GM18907 (cell line): Measurements from ENCODE around the gene PSMB1.
"Not testable (repeated sequence)": the region's sequence is repeated elsewhere in the genome, so short reads cannot be mapped to it uniquely, and the experiment has no call there.

ENCODE experiments used
- ATAC-seq: cut with Tn5 transposase; IDR thresholded peaks from one replicate; pipeline ENCODE4 v1.9.1; 2021; ENCODE audit warnings: mild to moderate bottlenecking, moderate library complexity; ENCODE audit not compliant: unreplicated experiment

The PSMB1 gene

DNA sequence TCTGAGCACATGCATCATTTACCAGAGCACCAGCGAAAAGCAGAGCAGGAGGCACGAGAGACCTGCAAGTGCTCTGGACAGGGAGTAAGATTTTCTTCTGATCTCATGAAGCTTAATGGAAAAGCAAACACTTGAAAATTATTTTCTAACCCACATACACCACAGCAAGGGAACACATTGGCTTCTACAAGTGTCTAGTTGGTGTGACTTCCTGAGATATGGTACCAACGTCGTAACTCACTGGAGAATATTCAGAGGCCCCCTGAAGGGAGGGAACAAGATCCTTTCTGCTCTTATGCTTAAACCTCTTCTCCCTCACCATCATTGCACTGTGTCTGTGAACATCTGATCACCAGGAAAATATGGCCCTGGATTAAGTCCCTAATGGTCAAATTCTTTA, 48.6 kb downstream of the PSMB1 start:
- ATAC-seq, result no peak

DNA sequence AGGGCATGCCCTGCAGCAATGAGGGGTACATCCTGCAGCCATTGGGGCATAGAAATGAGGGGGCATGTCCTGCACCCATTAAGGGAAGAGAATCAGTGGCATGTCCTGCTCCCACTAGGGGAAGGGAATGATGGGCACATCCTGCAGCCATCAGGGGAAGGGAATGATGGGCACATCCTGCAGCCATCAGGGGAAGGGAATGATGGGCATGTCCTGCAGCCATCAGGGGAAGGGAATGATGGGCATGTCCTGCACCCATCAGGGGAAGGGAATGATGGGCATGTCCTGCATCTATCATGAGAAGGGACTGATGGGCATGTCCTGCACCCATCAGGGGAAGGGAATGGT, 49.7 kb downstream of the PSMB1 start:
- ATAC-seq, result no peak

DNA sequence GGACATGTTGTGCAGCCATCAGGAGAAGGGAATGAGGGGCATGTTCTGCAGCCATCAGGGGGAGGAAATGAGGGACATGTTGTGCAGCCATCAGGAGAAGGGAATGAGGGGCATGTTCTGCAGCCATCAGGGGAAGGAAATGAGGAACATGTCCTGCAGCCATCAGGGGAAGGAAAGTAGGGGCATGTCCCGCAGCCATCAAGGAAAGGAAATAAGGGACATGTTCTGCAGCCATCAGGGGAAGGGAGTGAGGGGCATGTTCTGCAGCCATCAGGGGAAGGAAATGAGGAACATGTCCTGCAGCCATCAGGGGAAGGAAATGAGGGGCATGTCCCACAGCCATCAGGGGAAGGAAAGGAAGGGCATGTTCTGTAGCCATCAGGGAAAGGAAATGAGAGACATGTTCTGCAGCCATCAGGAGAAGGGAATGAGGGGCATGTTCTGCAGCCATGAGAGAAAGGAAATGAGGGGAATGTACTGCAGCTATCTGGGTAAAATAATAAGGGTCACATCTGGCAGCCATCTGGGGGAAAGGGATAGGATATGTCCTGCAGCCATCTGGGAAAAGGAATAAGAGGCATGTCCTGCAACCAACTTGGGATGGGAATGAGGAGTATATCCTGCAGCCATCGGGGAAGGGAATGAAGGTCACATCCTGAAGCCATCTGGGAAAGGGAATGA, 50.2 kb downstream of the PSMB1 start:
- not testable (repeated sequence) for ATAC-seq

DNA sequence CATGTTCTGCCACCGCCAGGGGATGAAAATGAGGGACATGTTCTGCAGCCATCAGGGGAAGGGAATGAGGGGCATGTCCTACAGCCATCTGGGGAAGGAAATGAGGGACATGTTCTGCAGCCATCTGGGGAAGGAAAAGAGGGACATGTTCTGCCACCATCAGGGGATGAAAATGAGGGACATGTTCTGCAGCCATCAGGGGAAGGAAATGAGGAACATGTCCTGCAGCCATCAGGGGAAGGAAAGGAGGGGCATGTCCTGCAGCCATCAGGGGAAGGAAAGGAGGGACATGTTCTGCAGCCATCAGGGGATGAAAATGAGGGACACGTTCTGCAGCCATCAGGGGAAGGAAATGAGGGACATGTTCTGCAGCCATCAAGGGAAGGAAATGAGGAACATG, 50.8 kb downstream of the PSMB1 start:
- not testable (repeated sequence) for ATAC-seq

DNA sequence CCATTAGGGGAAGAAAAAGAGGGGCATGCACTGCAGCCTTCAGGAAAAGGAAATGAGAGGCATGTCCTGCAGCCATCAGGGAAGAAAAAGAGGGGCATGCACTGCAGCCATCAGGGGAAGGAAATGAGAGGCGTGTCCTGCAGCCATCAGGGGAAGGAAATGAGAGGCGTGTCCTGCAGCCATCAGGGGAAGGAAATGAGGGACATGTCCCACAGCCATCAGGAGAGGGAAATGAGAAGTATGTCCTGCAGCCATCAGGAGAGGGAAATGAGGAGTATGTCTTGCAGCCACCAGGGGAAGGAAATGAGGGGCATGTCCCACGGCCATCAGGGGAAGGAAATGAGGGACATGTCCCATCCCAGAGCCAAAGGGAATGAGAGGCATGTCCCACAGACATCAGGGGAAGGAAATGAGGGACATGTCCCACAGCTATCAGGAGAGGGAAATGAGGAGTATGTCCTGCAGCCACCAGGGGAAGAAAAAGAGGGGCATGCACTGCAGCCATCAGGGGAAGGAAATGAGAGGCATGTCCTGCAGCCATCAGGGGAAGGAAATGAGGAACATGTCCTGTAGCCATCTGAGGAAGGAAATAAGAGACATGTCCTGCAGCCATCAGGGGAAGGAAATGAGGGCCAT, 52.0 kb downstream of the PSMB1 start:
- no peak for ATAC-seq

DNA sequence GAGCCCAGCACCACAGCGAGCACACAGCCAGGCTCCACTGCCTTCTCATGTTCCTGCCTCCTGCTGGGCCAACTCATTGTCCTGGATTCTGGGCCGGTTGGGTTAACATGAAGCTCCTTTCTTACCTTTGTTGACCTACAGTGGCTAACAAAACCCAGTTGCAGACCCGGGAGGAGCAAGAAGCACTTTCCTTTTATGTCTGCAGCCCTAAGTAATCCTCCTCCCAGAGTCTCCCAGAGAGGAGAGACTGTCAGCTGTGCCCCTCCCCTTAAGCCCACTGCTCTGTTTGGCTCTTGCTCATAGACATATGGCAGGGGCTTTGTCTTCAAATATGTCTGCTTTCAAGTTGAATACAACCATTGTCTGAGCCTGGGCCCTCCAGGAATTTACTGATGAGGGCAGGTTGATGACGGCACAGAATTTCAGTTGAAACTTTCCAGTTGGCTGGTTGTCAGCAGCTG, 55.2 kb downstream of the PSMB1 start:
- no peak for ATAC-seq

DNA sequence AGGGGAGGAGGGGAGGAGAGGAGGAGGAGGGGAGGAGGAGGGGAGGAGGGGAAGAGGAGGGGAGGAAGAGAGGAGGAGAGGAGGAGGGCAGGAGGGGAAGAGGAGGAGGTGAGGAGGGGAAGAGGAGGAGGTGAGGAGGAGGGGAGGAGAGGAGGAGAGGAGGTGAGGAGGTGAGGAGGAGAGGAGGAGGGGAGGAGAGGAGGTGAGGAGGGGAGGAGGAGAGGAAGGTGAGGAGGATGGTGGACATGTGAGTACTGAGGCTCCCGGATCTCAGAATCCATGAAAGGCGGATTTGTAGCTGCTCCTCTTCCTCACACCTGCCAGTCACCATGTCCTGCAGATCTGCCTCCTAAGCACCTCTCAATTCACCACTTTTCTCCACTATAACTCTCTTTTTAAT, 59.8 kb downstream of the PSMB1 start:
- no peak for ATAC-seq

DNA sequence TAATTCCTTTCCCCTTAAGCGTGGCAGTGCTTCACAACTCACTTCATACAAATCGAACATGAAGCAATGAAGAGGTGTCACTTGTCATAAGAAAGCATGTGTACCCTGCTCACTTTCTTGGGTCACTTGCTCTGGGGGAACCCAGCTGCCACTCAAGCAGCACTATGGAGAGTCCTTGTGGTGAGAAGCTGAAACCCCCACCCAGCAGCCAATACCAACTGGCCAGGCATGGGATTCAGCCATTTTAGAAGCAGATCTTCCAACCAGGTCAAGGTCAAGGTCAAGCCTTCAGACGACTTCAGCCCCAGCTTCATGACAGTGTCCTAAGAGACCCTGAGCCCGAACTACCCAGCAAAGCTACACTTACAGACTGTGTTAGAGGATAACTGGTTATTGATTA, 62.8 kb downstream of the PSMB1 start:
- no peak for ATAC-seq

DNA sequence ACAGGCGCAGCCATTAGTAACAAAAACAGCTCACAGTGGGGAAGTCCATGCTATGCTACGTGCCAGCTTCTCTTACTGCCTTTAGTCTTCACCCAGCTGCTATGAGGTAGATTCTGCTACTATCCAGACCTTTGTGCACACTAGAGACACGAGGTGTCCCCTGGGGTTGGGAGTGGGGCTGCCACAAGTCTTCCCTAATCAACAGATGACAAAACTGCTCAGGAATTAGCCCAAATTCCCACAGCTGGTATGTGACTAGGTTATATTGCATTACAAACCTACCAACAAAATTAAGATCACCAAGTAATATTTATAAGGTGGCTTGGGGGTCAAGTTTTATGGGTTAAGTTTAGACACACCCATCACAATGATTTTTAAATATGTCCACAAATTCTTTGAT, 63.3 kb downstream of the PSMB1 start:
- ATAC-seq, result no peak

DNA sequence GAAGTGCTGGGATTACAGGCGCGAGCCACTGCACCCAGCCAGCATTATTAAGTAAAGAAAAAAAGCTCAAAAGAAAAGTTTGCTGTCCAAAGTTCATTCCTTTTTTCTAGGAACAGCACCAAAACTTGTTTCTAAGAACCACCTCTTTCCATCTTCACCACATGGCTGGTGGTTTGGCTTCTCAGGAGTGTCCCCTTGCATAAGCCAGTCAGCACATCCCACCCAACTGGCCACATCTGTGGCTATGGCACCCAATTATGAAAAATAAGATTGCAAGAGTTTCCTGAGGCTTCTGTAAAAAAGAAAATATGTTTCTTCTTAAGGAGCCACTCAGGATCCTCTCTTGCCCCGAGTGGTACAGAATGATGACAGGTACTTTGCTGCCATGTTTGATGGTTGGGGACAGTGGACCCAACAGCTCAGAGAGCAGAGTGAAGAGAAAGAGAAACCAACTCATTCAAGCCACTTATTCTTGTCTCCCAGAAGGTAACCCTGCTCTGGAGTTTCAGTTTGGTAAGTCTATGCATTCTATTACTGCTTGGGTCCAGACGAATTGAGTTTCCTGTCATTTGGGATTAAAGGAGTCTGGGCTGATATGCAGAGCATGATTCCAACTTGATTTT, 65.3 kb downstream of the PSMB1 start:
- ATAC-seq, result no peak

DNA sequence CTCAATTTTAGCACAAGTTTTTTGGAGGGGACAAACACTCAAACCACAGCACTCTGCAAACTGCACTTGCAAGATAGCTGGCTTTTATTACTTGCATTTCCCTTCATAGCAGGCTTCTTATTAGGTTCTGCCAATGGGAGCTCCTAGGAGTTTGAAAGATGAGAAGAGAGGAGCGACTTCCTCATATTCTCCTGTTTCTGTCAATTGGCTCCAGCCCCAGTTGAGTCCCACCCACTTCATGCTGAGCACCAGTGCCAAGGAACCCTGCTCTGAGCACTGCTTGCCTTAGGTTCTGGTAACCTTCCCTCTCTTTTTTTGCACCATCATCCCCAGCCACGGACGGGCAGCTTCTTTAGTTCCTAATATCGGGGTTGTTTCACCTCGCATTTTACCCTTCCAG, 67.9 kb downstream of the PSMB1 start:
- ATAC-seq, result no peak
